Fibroblast of upper back skin (primary cell): ENCODE measurements around the gene FOXA2.

ENCODE experiments used
- DNase-seq: peaks from one replicate; pipeline ENCODE4 v3.0.0-alpha.2; 2013

FOXA2 gene

GRCh38 chr20:22536141-22536828 is 48.1 kb downstream of the FOXA2 start:
- no peak for DNase-seq

GRCh38 chr20:22535483-22535882 is 48.9 kb downstream of the FOXA2 start:
- no peak for DNase-seq

GRCh38 chr20:22533823-22534751 is 50.3 kb downstream of the FOXA2 start:
- DNase-seq = no peak

- no peak for DNase-seq
Observed at GRCh38 chr20:22532598-22532997, 51.8 kb downstream of the FOXA2 start.

GRCh38 chr20:22531756-22532155 is 52.6 kb downstream of the FOXA2 start:
- no peak for DNase-seq

GRCh38 chr20:22531056-22531615 is 53.2 kb downstream of the FOXA2 start:
- DNase-seq = no peak
